BJ (cell line): ENCODE data around the gene NID1. TPM values are rescaled to one million over a fixed set of nuclear protein-coding genes. Genes with fewer than 3 reads are reported as not detected.

ENCODE experiments used
- CTCF ChIA-PET: fragments of 350-600 bp; formaldehyde crosslinking; extraction: SDS; loops from one replicate; lab custom pipeline; 2021; ENCODE audit warnings: antibody characterized with exemption, inconsistent platforms; lab: Yijun Ruan, JAX
- POLR2A ChIA-PET: fragments of 300-600 bp; sonication (Branson Sonifier 250); formaldehyde crosslinking; extraction: SDS; loops from one replicate; lab custom pipeline; 2021; ENCODE audit warnings: antibody characterized with exemption; lab: Charles Lee
- DNase-seq: peaks from one replicate; pipeline ENCODE4 v3.0.0-alpha.2; 2011; ENCODE audit warnings: low read depth
- H3K27me3 ChIP-seq: 2 replicates; pipeline ENCODE4 v1.6.0; 2011; ENCODE audit warnings: low read length; ENCODE audit not compliant: control insufficient read depth, insufficient read depth
- H3K36me3 ChIP-seq: 2 replicates; pipeline ENCODE4 v1.5.1; 2011; ENCODE audit warnings: low read length; ENCODE audit not compliant: control insufficient read depth, insufficient read depth
- H3K4me3 ChIP-seq: 2 replicates; pipeline ENCODE4 v1.5.1; 2011; ENCODE audit warnings: low read depth, mild to moderate bottlenecking, control low read depth, low read length
- polyA plus RNA-seq: library from polyadenylated mRNA; depleted of rRNA; stranded (reverse); fragments of >200 nt; gene quantifications from 2 replicates; pipeline ENCODE4 v1.2.3, GENCODE V29; 2011
- TF ChIP-seq, protein P1 (sequence below): IDR thresholded peaks from 2 replicates; pipeline ENCODE4 v1.5.1; 2011; ENCODE audit warnings: low read depth, mild to moderate bottlenecking, control low read depth, inconsistent platforms, low read length, moderate library complexity; ENCODE audit not compliant: insufficient read depth

The NID1 gene
- polyA plus RNA-seq, 1 experiment: 182 TPM

DNA sequence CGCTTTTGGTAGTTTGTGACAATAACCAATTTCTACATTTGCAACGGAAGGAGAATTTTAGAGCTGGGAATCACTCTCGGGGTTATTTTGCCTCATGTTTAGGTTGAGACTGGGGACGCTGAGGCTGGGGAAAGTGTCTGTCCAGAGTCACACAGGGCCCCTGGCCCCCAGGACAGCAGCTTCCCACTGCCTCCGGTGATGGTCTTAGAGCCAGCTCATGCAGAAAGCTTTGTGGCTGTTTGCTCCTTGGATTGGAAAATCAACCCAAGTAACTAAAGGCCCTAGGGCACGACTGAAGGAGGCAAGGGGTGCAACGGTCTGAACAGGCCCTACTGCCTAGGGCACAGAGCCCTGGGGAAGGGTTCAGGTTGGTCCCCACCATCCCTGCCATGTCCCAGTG is 72.0 kb downstream of the NID1 start:
- POLR2A ChIA-PET: no interaction called here
- TF ChIP-seq, protein P1, sequence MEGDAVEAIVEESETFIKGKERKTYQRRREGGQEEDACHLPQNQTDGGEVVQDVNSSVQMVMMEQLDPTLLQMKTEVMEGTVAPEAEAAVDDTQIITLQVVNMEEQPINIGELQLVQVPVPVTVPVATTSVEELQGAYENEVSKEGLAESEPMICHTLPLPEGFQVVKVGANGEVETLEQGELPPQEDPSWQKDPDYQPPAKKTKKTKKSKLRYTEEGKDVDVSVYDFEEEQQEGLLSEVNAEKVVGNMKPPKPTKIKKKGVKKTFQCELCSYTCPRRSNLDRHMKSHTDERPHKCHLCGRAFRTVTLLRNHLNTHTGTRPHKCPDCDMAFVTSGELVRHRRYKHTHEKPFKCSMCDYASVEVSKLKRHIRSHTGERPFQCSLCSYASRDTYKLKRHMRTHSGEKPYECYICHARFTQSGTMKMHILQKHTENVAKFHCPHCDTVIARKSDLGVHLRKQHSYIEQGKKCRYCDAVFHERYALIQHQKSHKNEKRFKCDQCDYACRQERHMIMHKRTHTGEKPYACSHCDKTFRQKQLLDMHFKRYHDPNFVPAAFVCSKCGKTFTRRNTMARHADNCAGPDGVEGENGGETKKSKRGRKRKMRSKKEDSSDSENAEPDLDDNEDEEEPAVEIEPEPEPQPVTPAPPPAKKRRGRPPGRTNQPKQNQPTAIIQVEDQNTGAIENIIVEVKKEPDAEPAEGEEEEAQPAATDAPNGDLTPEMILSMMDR: no peak
- no peak for DNase-seq
- peaks cover 10% of the 10 kb centered on the region for H3K36me3 ChIP-seq
- no peak overlapping the region for H3K4me3 ChIP-seq
- H3K27me3 ChIP-seq: no peaks in the 10 kb centered on the region
- CTCF ChIA-PET: no interaction called here

DNA sequence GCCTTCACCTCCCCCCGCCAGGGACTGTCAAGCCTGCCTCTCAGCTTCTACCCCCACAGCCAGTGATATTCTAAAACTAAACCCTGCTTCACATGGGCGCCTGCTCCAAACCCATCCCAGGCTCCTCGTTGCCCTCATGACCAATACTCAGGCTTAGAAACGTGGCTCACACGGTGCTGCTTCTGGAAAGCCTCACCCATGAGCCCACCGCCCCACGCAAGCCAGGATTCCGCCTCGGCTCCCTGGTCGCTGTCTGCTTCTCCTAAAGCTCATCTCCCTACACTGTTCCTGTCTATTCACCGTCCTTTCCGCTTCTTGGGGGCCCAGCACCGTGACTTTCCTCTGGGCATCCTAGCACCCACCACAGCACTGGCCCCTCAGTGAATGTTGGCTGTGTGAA is 72.5 kb downstream of the NID1 start:
- no peak overlapping the region for H3K4me3 ChIP-seq
- peaks cover 10% of the 10 kb centered on the region for H3K36me3 ChIP-seq
- H3K27me3 ChIP-seq: no peaks in the 10 kb centered on the region
- POLR2A ChIA-PET: no interaction called here
- DNase-seq: no peak
- CTCF ChIA-PET: no interaction called here
- TF ChIP-seq, protein P1: no peak

DNA sequence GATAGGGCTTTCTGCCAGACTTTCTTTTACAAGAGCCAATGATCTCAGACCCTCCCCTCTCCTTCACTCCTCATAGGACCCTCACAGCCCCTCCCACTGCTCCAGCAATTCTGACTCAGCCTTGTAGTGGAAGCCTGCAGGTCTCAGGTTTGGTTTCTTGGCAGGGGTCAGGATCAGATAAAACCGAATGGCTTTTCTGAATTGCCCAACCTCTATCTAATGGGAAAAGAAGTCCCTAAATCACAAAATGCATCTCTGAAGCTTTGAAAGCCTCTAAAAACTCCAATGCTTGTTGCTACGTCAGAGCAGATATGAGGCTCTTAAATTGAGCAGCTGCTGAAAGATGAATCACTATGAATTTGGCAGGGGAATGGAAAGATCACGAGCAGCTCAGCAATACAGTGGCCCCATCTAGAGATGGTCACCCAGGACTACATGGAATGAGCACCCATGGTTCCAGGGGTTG is 74.5 kb downstream of the NID1 start:
- Histone ChIP-seq H3K36me3 (peaks cover 8% of the 10 kb centered on the region), H3K4me3 (no peak overlapping the region), H3K27me3 (no peaks in the 10 kb centered on the region)
- DNase-seq: peak; percentile 71
- ChIA-PET POLR2A (interaction anchor here (0.9 kb wide), 1 partner anchor 14 kb away, joined by 4 read pairs; no protein-coding TSS in a partner anchor), CTCF (interaction anchor here (1.1 kb wide), 3 partner anchors 19 to 477 kb away, joined by 3 to 5 read pairs (median 4); partner anchors contain the start of gene LYST)
- TF ChIP-seq, protein P1: peak; percentile 46

DNA sequence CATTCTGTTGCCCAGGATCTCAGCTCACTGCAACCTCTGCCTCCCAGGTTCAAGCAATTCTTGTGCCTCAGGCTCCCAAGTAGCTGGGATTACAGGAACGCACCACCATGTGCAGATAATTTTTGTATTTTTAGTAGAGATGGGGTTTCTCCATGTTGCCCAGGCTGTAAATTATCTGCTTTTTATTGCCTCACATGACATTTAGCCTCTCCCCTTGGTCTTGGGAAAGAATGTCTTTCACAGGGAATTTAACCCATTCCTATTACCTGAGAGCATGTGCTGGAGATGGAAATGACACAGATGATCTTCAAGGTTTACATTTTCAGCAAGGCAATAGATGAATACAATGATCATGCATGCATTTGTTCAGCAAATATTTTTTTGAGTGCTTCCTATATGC is 75.8 kb downstream of the NID1 start:
- ChIA-PET POLR2A (interaction anchor here (0.6 kb wide), 1 partner anchor 18 kb away, joined by 27 read pairs; no protein-coding TSS in a partner anchor), CTCF (interaction anchor here (1.7 kb wide), 1 partner anchor 17 kb away, joined by 4 read pairs; no protein-coding TSS in a partner anchor)
- Histone ChIP-seq H3K36me3 (peaks cover 7% of the 10 kb centered on the region), H3K27me3 (no peaks in the 10 kb centered on the region), H3K4me3 (no peak overlapping the region)
- DNase-seq: no peak
- TF ChIP-seq, protein P1: no peak

DNA sequence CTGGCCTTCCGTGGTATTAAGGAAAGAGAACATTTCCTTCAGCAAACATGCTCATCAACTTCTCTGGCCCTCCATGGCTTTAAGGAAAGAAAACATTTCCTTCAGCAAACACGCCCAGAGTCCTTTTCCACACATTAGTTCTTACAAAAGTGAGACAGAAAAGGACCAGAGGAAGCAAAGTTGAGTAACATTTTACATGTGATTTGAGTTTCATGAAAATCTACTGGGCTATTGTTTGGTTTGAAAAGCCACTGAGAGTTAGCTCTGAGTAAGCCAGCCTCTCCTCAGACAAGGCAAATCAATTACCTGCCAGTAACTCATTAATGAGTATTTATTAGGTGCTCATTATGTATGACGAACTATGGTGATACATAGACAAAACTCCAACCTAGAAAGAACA is 78.0 kb downstream of the NID1 start:
- ChIA-PET POLR2A (no interaction called here), CTCF (no interaction called here)
- no peak for DNase-seq
- TF ChIP-seq, protein P1: no peak
- Histone ChIP-seq H3K27me3 (no peaks in the 10 kb centered on the region), H3K4me3 (no peak overlapping the region), H3K36me3 (peaks cover 2% of the 10 kb centered on the region)
